Measurements from ENCODE around the gene RIMBP2. TPM values are rescaled to one million over a fixed set of nuclear protein-coding genes. Genes with fewer than 3 reads are reported as not detected.

RIMBP2 gene
- total and polyA plus RNA-seq, 5 donors, result 0.05 to 0.28 TPM; not detected in 3

GRCh38 chr12:130477266-130477665 is 238.8 kb downstream of the RIMBP2 start:
- DNase-seq (peak in 1 of 3 donors; percentile 7), ATAC-seq (no peak)
- intact Hi-C loops (cut with DNase I), result no loop called here
- H3K27ac ChIP-seq (ENCODE audit: low read length), result no peak overlapping the region
- H3K9me3 ChIP-seq (ENCODE audit: control insufficient read depth, low read length), result no peaks in the 10 kb centered on the region
- 70% methylated on average over 12 of the region's 12 CpGs for WGBS
- H3K4me3 ChIP-seq (ENCODE audit: low read length), result no peak overlapping the region
- no peaks in the 10 kb centered on the region for H3K27me3 ChIP-seq (ENCODE audit: control insufficient read depth, insufficient read depth)
- H3K4me1 ChIP-seq (ENCODE audit: control insufficient read depth, insufficient read depth, low read length), result no peaks in the 10 kb centered on the region

- H3K27me3 ChIP-seq (ENCODE audit: control insufficient read depth, insufficient read depth), result no peaks in the 10 kb centered on the region
- DNase-seq, result peak in 1 of 3 donors; percentile 34
- intact Hi-C loops (cut with DNase I), result no loop called here
These were observed 239.5 kb downstream of the RIMBP2 start for GRCh38 chr12:130476451-130477135.

GRCh38 chr12:130474599-130475269 is 241.4 kb downstream of the RIMBP2 start:
- Histone ChIP-seq H3K27me3 (ENCODE audit: control insufficient read depth, insufficient read depth) (no peaks in the 10 kb centered on the region), H3K4me3 (ENCODE audit: low read length) (no peak overlapping the region), H3K9me3 (ENCODE audit: control insufficient read depth, low read length) (no peaks in the 10 kb centered on the region), H3K4me1 (ENCODE audit: control insufficient read depth, insufficient read depth, low read length) (no peaks in the 10 kb centered on the region), H3K27ac (ENCODE audit: low read length) (no peak overlapping the region)
- intact Hi-C loops (cut with DNase I), result no loop called here
- peak in 1 of 3 donors; percentile 30 for DNase-seq
- ATAC-seq, result no peak
- 76% methylated on average over 27 of the region's 27 CpGs for WGBS

More at GRCh38 chr12:130476451-130477135, 239.5 kb downstream of the RIMBP2 start:
- no peak for ATAC-seq
- Histone ChIP-seq H3K27ac (ENCODE audit: low read length) (no peak overlapping the region), H3K4me1 (ENCODE audit: control insufficient read depth, insufficient read depth, low read length) (no peaks in the 10 kb centered on the region), H3K4me3 (ENCODE audit: low read length) (no peak overlapping the region), H3K9me3 (ENCODE audit: control insufficient read depth, low read length) (no peaks in the 10 kb centered on the region)
- WGBS, result 34% methylated on average over 20 of the region's 20 CpGs

GRCh38 chr12:130473266-130473665 is 242.8 kb downstream of the RIMBP2 start:
- ATAC-seq, result no peak
- H3K27me3 ChIP-seq (ENCODE audit: control insufficient read depth, insufficient read depth), result no peaks in the 10 kb centered on the region
- no peak overlapping the region for H3K27ac ChIP-seq (ENCODE audit: low read length)
- WGBS, result 75% methylated on average over 17 of the region's 17 CpGs
- no peaks in the 10 kb centered on the region for H3K4me1 ChIP-seq (ENCODE audit: control insufficient read depth, insufficient read depth, low read length)
- H3K9me3 ChIP-seq (ENCODE audit: control insufficient read depth, low read length), result no peaks in the 10 kb centered on the region
- no peak overlapping the region for H3K4me3 ChIP-seq (ENCODE audit: low read length)
- DNase-seq, result no peak
- intact Hi-C loops (cut with DNase I), result no loop called here

GRCh38 chr12:130470969-130471368 is 245.1 kb downstream of the RIMBP2 start:
- DNase-seq (peak in 1 of 3 donors; percentile 9), ATAC-seq (no peak)
- no peaks in the 10 kb centered on the region for H3K9me3 ChIP-seq (ENCODE audit: control insufficient read depth, low read length)
- no peak overlapping the region for H3K27ac ChIP-seq (ENCODE audit: low read length)
- intact Hi-C loops (cut with DNase I), result no loop called here
- no peak overlapping the region for H3K4me3 ChIP-seq (ENCODE audit: low read length)
- H3K4me1 ChIP-seq (ENCODE audit: control insufficient read depth, insufficient read depth, low read length), result no peaks in the 10 kb centered on the region
- 81% methylated on average over 6 of the region's 6 CpGs for WGBS
- no peaks in the 10 kb centered on the region for H3K27me3 ChIP-seq (ENCODE audit: control insufficient read depth, insufficient read depth)

- no peak for DNase-seq
- ATAC-seq, result no peak
- Histone ChIP-seq H3K4me1 (ENCODE audit: control insufficient read depth, insufficient read depth, low read length) (no peaks in the 10 kb centered on the region), H3K4me3 (ENCODE audit: low read length) (no peak overlapping the region), H3K27me3 (ENCODE audit: control insufficient read depth, insufficient read depth) (no peaks in the 10 kb centered on the region), H3K9me3 (ENCODE audit: control insufficient read depth, low read length) (no peaks in the 10 kb centered on the region), H3K27ac (ENCODE audit: low read length) (no peak overlapping the region)
- intact Hi-C loops (cut with DNase I), result no loop called here
- 84% methylated on average over 7 of the region's 7 CpGs for WGBS
These were observed 246.5 kb downstream of the RIMBP2 start for GRCh38 chr12:130469552-130469951.

- H3K4me3 ChIP-seq (ENCODE audit: low read length), result no peak overlapping the region
- ATAC-seq (no peak), DNase-seq (peak in 1 of 3 donors; percentile 16)
- no peaks in the 10 kb centered on the region for H3K27me3 ChIP-seq (ENCODE audit: control insufficient read depth, insufficient read depth)
- intact Hi-C loops (cut with DNase I), result no loop called here
- H3K9me3 ChIP-seq (ENCODE audit: control insufficient read depth, low read length), result no peaks in the 10 kb centered on the region
- 92% methylated on average over 24 of the region's 24 CpGs for WGBS
- H3K4me1 ChIP-seq (ENCODE audit: control insufficient read depth, insufficient read depth, low read length), result no peaks in the 10 kb centered on the region
- no peak overlapping the region for H3K27ac ChIP-seq (ENCODE audit: low read length)
These were observed 247.3 kb downstream of the RIMBP2 start for GRCh38 chr12:130468700-130469245.

GRCh38 chr12:130468186-130468585 is 247.9 kb downstream of the RIMBP2 start:
- Histone ChIP-seq H3K4me1 (ENCODE audit: control insufficient read depth, insufficient read depth, low read length) (no peaks in the 10 kb centered on the region), H3K27me3 (ENCODE audit: control insufficient read depth, insufficient read depth) (no peaks in the 10 kb centered on the region), H3K9me3 (ENCODE audit: control insufficient read depth, low read length) (no peaks in the 10 kb centered on the region), H3K4me3 (ENCODE audit: low read length) (no peak overlapping the region), H3K27ac (ENCODE audit: low read length) (no peak overlapping the region)
- WGBS, result 93% methylated on average over 9 of the region's 9 CpGs
- ATAC-seq (no peak), DNase-seq (peak in 1 of 3 donors; percentile 31)
- intact Hi-C loops (cut with DNase I), result no loop called here

GRCh38 chr12:130465626-130466025 is 250.5 kb downstream of the RIMBP2 start:
- intact Hi-C loops (cut with DNase I), result no loop called here
- no peaks in the 10 kb centered on the region for H3K9me3 ChIP-seq (ENCODE audit: control insufficient read depth, low read length)
- H3K27ac ChIP-seq (ENCODE audit: low read length), result no peak overlapping the region
- H3K4me1 ChIP-seq (ENCODE audit: control insufficient read depth, insufficient read depth, low read length), result no peaks in the 10 kb centered on the region
- WGBS, result 69% methylated on average over 10 of the region's 10 CpGs
- H3K4me3 ChIP-seq (ENCODE audit: low read length), result no peak overlapping the region
- peak in 2 of 3 donors; percentile 0 to 24 for DNase-seq
- no peak for ATAC-seq
- no peaks in the 10 kb centered on the region for H3K27me3 ChIP-seq (ENCODE audit: control insufficient read depth, insufficient read depth)

- Histone ChIP-seq H3K9me3 (ENCODE audit: control insufficient read depth, low read length) (no peaks in the 10 kb centered on the region), H3K4me1 (ENCODE audit: control insufficient read depth, insufficient read depth, low read length) (no peaks in the 10 kb centered on the region), H3K27ac (ENCODE audit: low read length) (no peak overlapping the region), H3K27me3 (ENCODE audit: control insufficient read depth, insufficient read depth) (no peaks in the 10 kb centered on the region), H3K4me3 (ENCODE audit: low read length) (no peak overlapping the region)
- DNase-seq (peak in 2 of 3 donors; percentile 32 to 39), ATAC-seq (no peak)
- WGBS, result 93% methylated on average over 15 of the region's 15 CpGs
- intact Hi-C loops (cut with DNase I), result no loop called here
These were observed 251.1 kb downstream of the RIMBP2 start for GRCh38 chr12:130465046-130465445.
